ENCODE data around the gene CEP85L. TPM values are rescaled to one million over a fixed set of nuclear protein-coding genes. Genes with fewer than 3 reads are reported as not detected.

The CEP85L gene
- polyA plus RNA-seq, 1 of the 3 experiments (the other 2 are of a cell fraction): 1.1 TPM

- H4K20me1 ChIP-seq (ENCODE audit: insufficient read depth): no peaks in the 10 kb centered on the region
- 95% methylated on average over 4 of the region's 4 CpGs for WGBS (ENCODE audit: low lambda C conversion rate)
- H3K9me2 ChIP-seq: no peaks in the 10 kb centered on the region
- H3K4me1 ChIP-seq (ENCODE audit: control insufficient read depth in 1 of 2, insufficient read depth in 2 of 2, low read depth in 1 of 2, low read length in 1 of 2): no peaks in the 10 kb centered on the region; a peak in 1 of 4 replicates
- H3K4me2 ChIP-seq: no peak overlapping the region
- no peaks in the 10 kb centered on the region for H3K27me3 ChIP-seq (ENCODE audit: insufficient read depth)
- no peaks in the 10 kb centered on the region for H3K9me3 ChIP-seq
- no peak overlapping the region for H2AFZ ChIP-seq (ENCODE audit: low read depth)
- no peak for DNase-seq
- no peak overlapping the region for H3K9ac ChIP-seq
- CTCF ChIA-PET: no interaction called here
- no peaks in the 10 kb centered on the region for H3F3A ChIP-seq (replicated peaks; ENCODE audit: insufficient read depth)
- H3K27ac ChIP-seq (ENCODE audit: low read depth in 2 of 2, low read length in 1 of 2): no peak overlapping the region
- H3K79me2 ChIP-seq (ENCODE audit: insufficient read depth): no peaks in the 10 kb centered on the region
- POLR2A ChIA-PET: no interaction called here
- TF ChIP-seq, protein P1, sequence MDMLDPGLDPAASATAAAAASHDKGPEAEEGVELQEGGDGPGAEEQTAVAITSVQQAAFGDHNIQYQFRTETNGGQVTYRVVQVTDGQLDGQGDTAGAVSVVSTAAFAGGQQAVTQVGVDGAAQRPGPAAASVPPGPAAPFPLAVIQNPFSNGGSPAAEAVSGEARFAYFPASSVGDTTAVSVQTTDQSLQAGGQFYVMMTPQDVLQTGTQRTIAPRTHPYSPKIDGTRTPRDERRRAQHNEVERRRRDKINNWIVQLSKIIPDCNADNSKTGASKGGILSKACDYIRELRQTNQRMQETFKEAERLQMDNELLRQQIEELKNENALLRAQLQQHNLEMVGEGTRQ (IDR thresholded peaks at IDR 0.05; ENCODE audit: borderline replicate concordance, low read depth, low read length): no peak
- TF ChIP-seq GATA2 (CRISPR knock-in tag; IDR thresholded peaks at IDR 0.05) (no peak), ELF1 (IDR thresholded peaks at IDR 0.05) (no peak), FOSL2 (IDR thresholded peaks at IDR 0.05; ENCODE audit: borderline replicate concordance, low read depth) (no peak), CHD2 (IDR thresholded peaks at IDR 0.05; ENCODE audit: low read length, partially characterized antibody) (no peak), TAF1 (IDR thresholded peaks at IDR 0.05; ENCODE audit: borderline replicate concordance, low read depth, low read length) (no peak), RAD21 (IDR thresholded peaks at IDR 0.05; ENCODE audit: low read length) (no peak), SIN3A (IDR thresholded peaks at IDR 0.05; ENCODE audit: borderline replicate concordance, low read depth, low read length) (no peak), GABPA (IDR thresholded peaks at IDR 0.05; ENCODE audit: low read depth) (no peak), TCF12 (IDR thresholded peaks at IDR 0.05) (no peak), FOXJ3 (CRISPR knock-in tag; IDR thresholded peaks at IDR 0.05) (no peak), TEAD4 (IDR thresholded peaks at IDR 0.05; ENCODE audit: borderline replicate concordance, insufficient read depth) (no peak), RXRA (IDR thresholded peaks at IDR 0.05; ENCODE audit: borderline replicate concordance, low read depth) (no peak), NRF1 (IDR thresholded peaks at IDR 0.05; ENCODE audit: low read depth, low read length) (no peak), YY1 (IDR thresholded peaks at IDR 0.05; ENCODE audit: low read depth) (no peak), NFIC (IDR thresholded peaks at IDR 0.05; ENCODE audit: borderline replicate concordance) (no peak), PBX3 (IDR thresholded peaks at IDR 0.05) (no peak)
- TF ChIP-seq, protein P2, sequence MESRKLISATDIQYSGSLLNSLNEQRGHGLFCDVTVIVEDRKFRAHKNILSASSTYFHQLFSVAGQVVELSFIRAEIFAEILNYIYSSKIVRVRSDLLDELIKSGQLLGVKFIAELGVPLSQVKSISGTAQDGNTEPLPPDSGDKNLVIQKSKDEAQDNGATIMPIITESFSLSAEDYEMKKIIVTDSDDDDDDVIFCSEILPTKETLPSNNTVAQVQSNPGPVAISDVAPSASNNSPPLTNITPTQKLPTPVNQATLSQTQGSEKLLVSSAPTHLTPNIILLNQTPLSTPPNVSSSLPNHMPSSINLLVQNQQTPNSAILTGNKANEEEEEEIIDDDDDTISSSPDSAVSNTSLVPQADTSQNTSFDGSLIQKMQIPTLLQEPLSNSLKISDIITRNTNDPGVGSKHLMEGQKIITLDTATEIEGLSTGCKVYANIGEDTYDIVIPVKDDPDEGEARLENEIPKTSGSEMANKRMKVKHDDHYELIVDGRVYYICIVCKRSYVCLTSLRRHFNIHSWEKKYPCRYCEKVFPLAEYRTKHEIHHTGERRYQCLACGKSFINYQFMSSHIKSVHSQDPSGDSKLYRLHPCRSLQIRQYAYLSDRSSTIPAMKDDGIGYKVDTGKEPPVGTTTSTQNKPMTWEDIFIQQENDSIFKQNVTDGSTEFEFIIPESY (IDR thresholded peaks at IDR 0.05; ENCODE audit: borderline replicate concordance, low read depth): no peak
- H3K4me3 ChIP-seq (ENCODE audit: low read depth in 2 of 2, low read length in 1 of 2): no peak overlapping the region
- H3K36me3 ChIP-seq (replicated peaks in 1 of 2; ENCODE audit: control insufficient read depth in 1 of 2, insufficient read depth in 2 of 2, low read length in 1 of 2): peaks cover 0 to 10% of the 10 kb centered on the region in 2 experiments
These were observed 129.0 kb downstream of the CEP85L start for GRCh38 chr6:118522422-118522821.

Data from SK-N-SH (cell line).